Thyroid gland (tissue), 4 donors: Measurements from ENCODE around the gene UGP2. TPM values are rescaled to one million over a fixed set of nuclear protein-coding genes. Genes with fewer than 3 reads are reported as not detected.

Source experiments
- DNase-seq, 2 donors: peaks; one replicate each; pipeline ENCODE4 v3.0.0-alpha.2; 2019
- H3K27ac ChIP-seq, 3 donors: fragments of 200-600 bp; sonication (generic); 1 replicate in 2 of 3; 2 replicates in 1 of 3; pipeline ENCODE4 v1.5.1; 2016 to 2019; ENCODE audit warnings: mild to moderate bottlenecking in 1 of 3, moderate library complexity in 1 of 3
- H3K27me3 ChIP-seq: fragments of 200-600 bp; sonication (generic); one replicate; pipeline ENCODE4 v1.5.1; 2019
- H3K36me3 ChIP-seq, 2 donors: fragments of 200-600 bp; sonication (generic); one replicate each; pipeline ENCODE4 v1.5.1; 2016 to 2019
- H3K4me1 ChIP-seq, 2 donors: fragments of 200-600 bp; sonication (generic); one replicate each; pipeline ENCODE4 v1.5.1; 2017 to 2019
- H3K4me3 ChIP-seq, 3 donors: fragments of 200-600 bp; sonication (generic); replicated peaks in 1 of 3; 1 replicate in 2 of 3; 2 replicates in 1 of 3; pipeline ENCODE4 v1.5.1; 2016; ENCODE audit warnings: mild to moderate bottlenecking in 1 of 3
- H3K9me3 ChIP-seq: fragments of 200-600 bp; sonication (generic); one replicate; pipeline ENCODE4 v1.5.1; 2017
- CTCF ChIP-seq, 6 experiments: fragments of 200-600 bp in 3 of 6; fragments of 450-650 bp in 3 of 6; sonication (generic) in 3 of 6; IDR thresholded peaks; one replicate each; pipeline ENCODE4 v1.5.1; 2016 to 2019; ENCODE audit warnings: antibody characterized with exemption in 6 of 6, mild to moderate bottlenecking in 2 of 6, inconsistent platforms in 1 of 6, moderate library complexity in 1 of 6
- POLR2A ChIP-seq, 2 donors: fragments of 450-650 bp; IDR thresholded peaks; one replicate each; pipeline ENCODE4 v1.6.1; 2017; ENCODE audit warnings: antibody characterized with exemption in 2 of 2, mild to moderate bottlenecking in 2 of 2, moderate library complexity in 1 of 2
- WGBS, 2 donors: methylation state at CpG; one replicate each; pipeline ENCODE4 v1.1.5; 2017; 5-methylcytosine and 5-hydroxymethylcytosine counted together
- intact Hi-C: fragments of 100-400 bp; cut with DNase I; formaldehyde crosslinking; loops from one replicate; pipeline ENCODE4 v1.15.1; 2023
- total RNA-seq, 4 donors: library from RNA; depleted of rRNA; stranded (reverse); fragments of >200 nt; gene quantifications; one replicate each; pipeline ENCODE4 v1.2.3, GENCODE V29; 2016

UGP2 gene
- total RNA-seq, 4 donors from 2014 or later, result 120 to 140 (median 133) TPM

DNA sequence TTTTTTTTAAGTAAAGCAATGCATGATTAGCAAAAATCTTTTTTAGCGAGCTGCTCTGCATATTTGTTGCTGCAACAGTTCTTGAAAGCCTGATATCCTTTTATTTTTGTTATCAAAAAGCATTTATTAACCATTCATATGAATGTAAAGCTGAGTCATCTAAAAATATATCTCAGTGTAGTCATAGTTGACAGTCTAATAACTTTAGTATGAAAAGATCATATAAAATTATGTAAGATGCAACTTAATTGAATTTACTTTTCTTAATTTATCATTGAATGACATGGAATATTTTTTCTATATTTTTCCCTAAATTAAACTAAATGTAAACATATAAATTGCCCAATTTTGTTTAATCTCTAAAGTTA, 8.5 kb downstream of the UGP2 start:
- no peaks in the 10 kb centered on the region for H3K27me3 ChIP-seq
- TF ChIP-seq POLR2A (IDR thresholded peaks at IDR 0.05) (no peak), CTCF (IDR thresholded peaks at IDR 0.05) (no peak)
- intact Hi-C loops, result no loop called here
- H3K36me3 ChIP-seq, result no peaks in the 10 kb centered on the region
- H3K9me3 ChIP-seq, result no peaks in the 10 kb centered on the region
- no peak overlapping the region for H3K4me3 ChIP-seq
- DNase-seq, result no peak
- 76 to 83% methylated on average over 1 of the region's 1 CpG for WGBS, 2 donors
- no peak overlapping the region for H3K27ac ChIP-seq
- H3K4me1 ChIP-seq, result peaks cover 15 to 52% of the 10 kb centered on the region in 2 donors

- Histone ChIP-seq H3K4me1 (peaks cover 15 to 50% of the 10 kb centered on the region in 2 donors), H3K9me3 (no peaks in the 10 kb centered on the region), H3K27ac (no peak overlapping the region), H3K4me3 (no peak overlapping the region), H3K36me3 (no peaks in the 10 kb centered on the region), H3K27me3 (no peaks in the 10 kb centered on the region)
- intact Hi-C loops, result no loop called here
- TF ChIP-seq POLR2A (IDR thresholded peaks at IDR 0.05) (no peak), CTCF (IDR thresholded peaks at IDR 0.05) (no peak)
- DNase-seq, result no peak
These were observed 9.0 kb downstream of the UGP2 start for GRCh38 chr2:63850649-63851048.

GRCh38 chr2:63851691-63852311, 10.1 kb downstream of the UGP2 start:
- Histone ChIP-seq H3K36me3 (no peaks in the 10 kb centered on the region), H3K4me3 (no peak overlapping the region), H3K27ac (no peak overlapping the region), H3K9me3 (no peaks in the 10 kb centered on the region), H3K4me1 (peaks cover 15 to 42% of the 10 kb centered on the region in 2 donors), H3K27me3 (no peaks in the 10 kb centered on the region)
- TF ChIP-seq CTCF (IDR thresholded peaks at IDR 0.05) (no peak), POLR2A (IDR thresholded peaks at IDR 0.05) (no peak)
- intact Hi-C loops, result no loop called here
- no peak for DNase-seq
- WGBS, 2 donors, result 86 to 96% methylated on average over 1 of the region's 1 CpG

GRCh38 chr2:63853527-63854310, 12.0 kb downstream of the UGP2 start:
- no peaks in the 10 kb centered on the region for H3K9me3 ChIP-seq
- WGBS, 2 donors, result 89% methylated on average over 4 of the region's 4 CpGs
- H3K4me3 ChIP-seq, result no peak overlapping the region
- H3K36me3 ChIP-seq, result peaks cover 0 to 10% of the 10 kb centered on the region in 2 donors
- intact Hi-C loops, result no loop called here
- peaks cover 14 to 37% of the 10 kb centered on the region in 2 donors for H3K4me1 ChIP-seq
- H3K27me3 ChIP-seq, result no peaks in the 10 kb centered on the region
- TF ChIP-seq POLR2A (IDR thresholded peaks at IDR 0.05) (no peak), CTCF (IDR thresholded peaks at IDR 0.05) (no peak)
- H3K27ac ChIP-seq, result peak overlapping the region in 1 of 3 donors; percentile 11
- DNase-seq, result no peak
